HS-27A (cell line): Measurements from ENCODE around the gene SCRT2.
"Not testable (repeated sequence)": the region's sequence is repeated elsewhere in the genome, so short reads cannot be mapped to it uniquely, and the experiment has no call there.

ENCODE experiments used
- DNase-seq: peaks from one replicate; pipeline ENCODE4 v3.0.0-alpha.2; 2012; ENCODE audit warnings: low read depth, missing footprints

Gene SCRT2

DNA sequence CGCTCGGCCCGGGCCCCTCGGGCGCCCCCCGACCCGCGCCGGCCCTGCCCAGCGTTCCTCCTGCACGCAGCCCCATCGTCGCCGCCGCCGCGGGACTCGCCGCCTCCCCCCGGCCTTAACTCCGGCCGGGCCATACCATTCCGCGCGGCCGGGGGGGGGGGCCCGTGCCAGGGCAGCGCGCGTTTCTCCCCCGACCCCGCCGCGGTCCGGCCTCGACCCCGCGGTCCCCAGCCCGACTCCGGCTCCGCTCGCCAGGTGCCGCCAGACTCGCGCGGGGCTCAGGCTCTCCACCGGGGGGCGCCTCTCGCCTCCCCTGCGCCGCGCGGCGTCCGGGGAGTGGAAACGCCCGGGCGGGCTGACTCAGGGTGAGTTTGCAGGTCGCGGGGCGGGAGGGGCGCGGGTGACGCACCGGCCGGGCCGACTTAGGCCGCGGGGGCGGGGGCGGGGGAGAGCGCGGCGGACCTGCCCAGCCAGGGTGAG lies 22.5 kb downstream of the SCRT2 start, which contains the start of gene SRXN1:
Gene SRXN1 (minus strand): TSS at position 91 of the 480 bp plus-strand sequence. CDS start 15 bp downstream, at position 76.
- DNase-seq, result no peak

DNA sequence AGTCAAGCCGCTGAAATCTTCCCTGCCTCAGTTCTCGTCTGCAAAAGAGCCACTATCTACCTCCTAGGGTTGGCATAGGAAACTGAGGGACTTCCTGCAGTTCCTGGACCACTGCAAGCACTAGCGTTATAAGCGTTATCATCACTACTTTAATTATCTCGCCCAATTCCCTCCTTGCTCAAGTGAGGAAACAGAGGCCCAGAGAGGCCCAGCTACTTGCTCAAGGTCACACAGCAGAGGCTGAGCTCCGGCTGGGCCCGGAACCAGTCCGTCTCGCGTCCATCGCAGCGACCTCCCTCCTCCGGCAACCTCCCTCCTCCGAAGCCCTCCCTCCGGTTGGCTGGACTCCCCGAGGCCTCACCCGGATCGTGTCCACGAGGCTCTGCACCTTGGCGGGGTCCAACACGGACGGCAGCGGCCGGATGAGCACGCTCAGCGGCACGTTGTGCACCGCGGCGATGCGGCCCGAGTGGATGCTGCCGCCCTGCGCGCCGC lies 22.9 kb downstream of the SCRT2 start:
- no peak for DNase-seq

DNA sequence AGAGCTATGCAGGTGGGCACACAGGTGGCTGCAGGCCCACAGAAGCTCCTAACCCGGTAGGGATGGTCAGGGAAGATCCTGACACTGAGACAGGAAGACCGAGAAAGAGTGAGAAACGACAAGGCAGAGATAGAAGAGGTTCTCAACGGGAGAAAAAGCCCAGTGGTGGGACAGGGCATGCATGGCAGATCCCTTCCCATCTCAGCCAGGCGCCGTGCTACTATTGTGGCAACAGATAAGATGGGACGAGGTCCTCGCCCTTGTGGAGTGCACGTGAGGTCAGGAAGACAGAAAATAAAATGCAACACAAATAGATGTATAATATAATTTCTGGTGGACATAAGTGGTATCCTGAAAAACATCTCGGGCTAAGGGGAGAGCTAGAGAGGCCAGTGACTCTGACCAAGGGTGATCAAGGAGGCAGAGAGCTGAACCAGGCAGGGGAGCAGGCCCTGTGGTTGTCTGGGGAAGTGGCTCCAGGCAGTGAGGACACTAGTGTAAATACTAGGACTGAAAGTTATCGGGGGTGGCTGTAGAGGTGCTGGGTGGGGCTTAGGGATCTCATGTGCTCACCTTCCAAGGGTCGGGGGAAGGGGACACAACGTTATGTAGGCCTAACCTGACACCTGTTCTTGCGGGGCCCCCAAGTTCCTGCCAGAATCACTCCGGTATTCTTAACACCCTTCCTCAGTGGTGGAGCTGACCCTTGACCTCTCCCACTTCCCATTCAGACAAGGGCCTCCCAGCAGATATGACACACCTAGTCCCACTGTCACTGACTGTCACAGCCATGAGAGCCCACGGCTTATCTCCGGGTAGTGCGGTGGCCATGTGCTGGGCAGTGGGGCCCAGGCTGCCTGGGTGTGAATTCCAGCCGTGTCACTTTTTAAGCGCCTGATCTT lies 23.6 kb downstream of the SCRT2 start:
- DNase-seq, result no peak

DNA sequence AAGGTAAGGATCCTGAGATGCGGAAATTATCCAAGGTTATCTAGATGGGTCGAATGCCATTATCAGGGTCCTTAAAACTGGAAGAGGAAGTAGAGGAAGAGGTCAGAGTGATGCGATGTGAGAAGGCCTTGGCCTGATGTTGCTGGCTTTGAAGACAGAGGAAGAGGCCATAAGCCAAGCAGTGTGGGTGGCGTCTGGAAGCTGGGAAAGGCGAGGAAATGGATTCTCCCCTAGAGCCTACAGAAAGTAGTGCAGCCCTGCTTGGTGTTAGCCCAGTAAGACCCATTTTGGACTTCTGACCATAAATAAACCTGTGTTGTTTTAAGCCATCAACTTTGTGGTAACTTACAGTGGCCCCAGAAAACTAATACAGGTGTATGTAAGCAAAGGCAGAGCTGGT lies 24.6 kb downstream of the SCRT2 start:
- DNase-seq, result no peak

DNA sequence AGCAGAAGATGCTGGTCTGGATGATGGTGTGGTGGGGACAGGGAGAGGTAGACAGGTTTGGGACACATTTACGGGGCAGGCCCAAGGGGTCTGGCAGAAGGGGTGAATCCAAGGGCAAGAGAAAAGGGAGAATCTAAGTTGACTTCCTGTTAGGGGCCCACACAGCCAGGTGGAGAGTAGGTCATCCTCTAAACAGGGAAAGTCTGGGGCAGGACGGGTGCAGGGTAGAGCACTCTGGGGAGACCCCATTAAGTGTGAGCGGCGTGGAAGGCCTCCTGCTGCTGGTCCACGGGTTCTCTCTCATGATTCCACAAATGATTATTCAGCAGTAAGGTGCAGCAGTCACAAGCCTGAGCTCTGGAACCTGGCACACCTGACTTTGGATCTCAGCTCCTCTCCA lies 25.3 kb downstream of the SCRT2 start:
- no peak for DNase-seq

DNA sequence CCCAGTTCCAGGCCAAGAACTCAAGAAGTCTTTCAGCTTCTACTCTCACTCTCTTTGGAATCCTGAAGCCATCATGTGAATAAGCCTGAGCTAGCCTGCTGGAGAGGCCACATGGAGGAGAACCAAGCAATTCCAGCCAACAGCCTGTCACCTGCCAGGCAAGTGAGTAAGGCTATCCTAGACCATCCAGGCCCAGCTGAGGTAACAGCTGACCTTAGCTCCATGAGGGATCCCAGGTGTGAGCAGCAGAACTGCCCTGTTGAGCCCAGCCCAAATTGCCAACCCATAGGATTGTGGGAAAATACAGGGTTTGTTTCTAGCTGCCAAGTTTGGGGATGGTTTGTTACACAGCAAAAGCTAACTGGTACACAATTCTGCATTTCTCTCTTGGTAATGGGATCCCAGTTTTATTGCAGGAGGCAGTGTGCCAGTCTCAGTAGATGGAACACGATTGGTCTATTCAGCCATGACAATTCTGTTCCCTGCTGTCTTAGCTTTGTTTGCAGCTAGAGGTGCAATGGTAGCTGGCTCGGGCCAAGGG lies 28.1 kb downstream of the SCRT2 start:
- no peak for DNase-seq

DNA sequence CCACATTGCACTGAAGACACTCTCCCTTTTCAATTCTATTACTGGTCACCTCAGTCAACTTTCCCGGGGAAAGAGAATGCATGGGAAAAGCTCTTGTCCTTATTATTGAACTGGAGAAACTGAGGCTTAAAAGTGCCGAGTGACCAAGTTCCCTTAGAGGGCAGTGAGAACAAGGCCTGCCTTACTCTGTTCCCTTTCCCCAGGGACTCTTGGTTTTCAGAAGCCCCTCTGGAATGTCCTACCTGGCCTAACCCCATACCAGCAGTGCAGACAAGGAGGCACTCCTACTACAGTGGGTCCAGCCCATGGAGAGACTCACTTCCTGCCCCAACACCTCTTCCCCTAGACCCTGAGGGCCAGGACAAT lies 28.8 kb downstream of the SCRT2 start:
- no peak for DNase-seq

DNA sequence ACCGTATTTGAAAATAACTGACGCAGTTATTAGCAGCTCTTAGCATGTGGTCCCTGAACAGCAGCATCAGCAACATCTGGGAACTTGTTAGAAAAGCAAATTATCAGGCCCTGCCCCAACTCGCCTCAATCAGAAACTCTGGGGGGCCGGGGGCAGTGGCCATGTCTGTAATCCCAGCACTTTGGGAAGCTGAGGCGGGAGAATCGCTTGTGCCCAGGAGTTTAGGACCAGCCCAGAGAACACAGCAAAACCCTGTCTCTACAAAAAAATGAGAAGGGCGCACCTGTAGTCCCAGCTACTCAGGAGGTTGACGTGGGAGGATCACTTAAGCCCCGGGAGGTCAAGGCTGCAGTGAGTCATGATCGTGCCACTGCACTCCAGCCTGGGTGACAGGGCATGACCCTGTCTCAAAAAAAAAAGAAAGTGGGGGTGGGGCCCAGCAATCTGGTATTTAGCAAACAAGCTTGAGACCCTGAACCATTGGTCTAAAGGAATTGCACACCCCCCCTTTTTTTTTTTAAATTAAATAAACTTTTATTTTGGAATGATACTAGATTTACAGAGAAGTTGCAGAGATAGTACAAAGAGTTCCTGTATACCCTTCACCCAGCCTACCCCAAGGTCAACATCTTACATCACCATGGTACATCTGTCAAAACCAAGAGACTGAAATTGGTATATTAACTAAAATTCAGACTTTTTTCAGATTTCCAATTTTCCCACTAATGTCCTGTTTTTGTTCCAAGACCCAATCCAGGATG lies 29.3 kb downstream of the SCRT2 start:
- DNase-seq, result no peak

DNA sequence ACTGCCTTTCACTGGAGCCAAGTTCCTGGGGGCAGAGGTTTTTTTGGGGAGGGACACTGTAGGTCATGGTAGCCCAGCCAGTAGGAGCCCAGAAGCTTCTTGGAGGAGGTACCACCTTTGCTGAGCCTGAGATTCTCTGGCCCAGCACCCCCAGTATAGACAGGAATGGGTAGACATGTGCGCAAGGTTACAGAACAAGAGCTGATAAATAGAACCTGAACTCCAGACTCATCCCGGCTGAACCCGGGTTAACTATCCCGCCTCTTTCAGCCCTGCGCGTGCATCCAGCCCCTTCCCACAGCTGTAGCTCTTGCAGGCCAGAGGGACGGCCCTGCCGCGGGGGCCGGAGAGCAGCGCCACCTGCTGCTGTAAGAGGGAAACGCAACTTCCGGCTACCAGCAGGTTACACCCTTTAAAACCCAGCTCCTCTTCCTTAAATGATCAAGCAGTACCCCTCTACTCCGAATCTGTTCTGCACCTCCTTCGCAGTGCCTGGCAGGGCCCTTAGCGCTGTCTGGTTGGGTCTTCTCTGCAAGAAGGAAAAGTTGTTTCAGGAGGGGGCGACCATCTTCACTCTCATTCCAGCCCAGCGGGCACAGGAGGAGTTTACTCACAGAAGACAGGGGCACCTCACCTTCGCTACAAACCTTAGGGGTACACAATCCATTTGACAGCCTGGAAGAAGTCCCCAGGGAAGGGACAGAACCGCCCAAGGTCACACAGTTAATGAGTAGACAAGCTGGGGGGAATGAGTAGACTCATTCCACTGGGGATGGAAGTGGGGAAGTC lies 30.1 kb downstream of the SCRT2 start:
- DNase-seq, result no peak

DNA sequence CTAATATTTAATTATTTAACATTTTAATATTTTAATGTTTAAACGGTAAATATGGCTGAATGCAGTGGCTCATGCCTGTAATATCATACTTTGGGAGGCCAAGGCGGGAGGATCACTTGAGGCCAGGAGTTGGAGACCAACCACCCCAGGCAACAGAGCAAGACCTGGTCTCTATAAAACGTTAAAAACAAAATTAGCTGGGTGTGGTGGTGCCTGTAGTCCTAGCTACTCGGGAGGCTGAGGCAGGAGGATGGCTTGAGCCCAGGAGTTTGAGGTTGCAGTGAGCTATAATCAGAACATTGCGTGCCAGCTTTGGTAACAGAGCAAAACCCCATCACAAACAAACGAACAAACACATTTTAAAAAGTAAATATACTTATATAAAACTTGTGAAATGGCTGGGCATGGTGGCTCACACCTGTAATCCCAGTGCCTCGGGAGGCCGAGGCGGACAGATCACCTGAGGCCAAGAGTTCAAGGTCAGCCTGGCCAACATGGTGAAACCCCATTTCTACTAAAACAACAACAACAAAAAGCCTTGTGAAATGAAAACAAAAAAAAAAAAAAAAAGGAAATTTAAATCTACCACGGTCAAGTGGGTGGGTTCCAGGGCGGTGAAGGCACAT lies 30.8 kb downstream of the SCRT2 start:
- no peak for DNase-seq

DNA sequence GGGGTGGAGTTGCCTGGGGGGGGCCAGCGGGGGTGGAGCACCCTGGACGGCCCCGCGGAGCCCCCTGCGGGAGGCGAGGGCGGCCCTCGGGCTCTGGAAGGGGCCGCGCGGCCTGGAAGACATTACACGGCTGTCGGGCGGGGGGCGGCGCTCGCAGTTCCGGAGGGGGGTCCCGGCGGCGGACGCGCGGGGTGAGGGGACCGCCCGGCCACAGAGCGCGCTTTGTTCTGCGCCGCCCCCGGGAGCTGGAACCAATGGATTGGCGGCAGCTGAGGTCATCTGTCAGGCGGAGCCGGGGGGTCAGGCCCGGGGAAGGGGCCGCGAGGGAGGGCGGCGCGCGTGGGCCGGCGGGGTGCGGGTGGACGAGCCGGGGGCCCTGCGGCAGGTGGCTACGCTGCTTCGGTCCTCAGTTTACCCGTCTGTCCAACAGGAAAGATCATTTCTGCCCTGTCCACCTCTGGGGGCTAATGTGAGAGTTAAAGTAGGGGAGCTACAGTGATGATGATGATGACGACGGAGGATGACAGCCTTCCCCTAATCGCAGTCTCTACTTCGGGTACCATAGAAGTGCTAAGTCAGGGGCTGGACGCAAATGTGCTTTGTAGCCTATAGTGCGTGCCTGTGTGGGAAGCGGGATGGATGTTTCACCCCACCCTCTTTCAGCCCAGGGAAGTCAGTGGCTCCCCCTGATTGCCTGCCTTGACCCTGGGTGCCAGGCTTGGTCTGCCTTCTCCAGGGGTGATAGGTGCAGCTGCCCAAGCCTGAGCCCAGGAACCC lies 33.0 kb downstream of the SCRT2 start:
- no peak for DNase-seq

DNA sequence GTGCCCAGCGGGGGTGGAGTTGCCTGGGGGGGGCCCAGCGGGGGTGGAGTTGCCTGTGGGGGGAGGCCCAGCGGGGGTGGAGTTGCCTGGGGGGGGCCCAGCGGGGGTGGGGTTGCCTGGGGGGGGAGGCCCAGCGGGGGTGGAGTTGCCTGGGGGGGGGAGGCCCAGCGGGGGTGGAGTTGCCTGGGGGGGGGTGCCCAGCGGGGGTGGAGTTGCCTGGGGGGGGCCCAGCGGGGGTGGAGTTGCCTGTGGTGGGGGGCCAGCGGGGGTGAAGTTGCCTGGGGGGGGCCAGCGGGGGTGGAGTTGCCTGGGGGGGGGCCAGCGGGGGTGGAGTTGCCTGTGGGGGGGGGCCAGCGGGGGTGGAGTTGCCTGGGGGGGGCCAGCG lies 33.6 kb downstream of the SCRT2 start:
- not testable (repeated sequence) for DNase-seq

DNA sequence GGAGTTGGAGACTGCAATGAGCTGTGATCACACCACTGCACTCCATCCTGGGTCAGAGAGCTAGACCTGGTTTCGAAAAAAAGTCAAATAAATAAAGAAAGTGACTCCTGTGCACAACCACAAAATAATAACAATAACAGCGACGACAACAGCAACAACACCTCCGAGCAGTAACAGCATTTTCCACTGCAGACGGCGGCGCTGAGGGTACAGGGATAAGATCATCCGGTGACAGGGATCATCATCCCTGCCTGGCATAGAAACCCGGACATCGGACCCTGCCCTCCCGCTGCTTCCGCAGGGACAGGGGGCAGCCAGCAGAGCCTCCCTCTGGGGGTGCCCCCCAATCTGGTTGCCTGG lies 34.1 kb downstream of the SCRT2 start:
- no peak for DNase-seq

DNA sequence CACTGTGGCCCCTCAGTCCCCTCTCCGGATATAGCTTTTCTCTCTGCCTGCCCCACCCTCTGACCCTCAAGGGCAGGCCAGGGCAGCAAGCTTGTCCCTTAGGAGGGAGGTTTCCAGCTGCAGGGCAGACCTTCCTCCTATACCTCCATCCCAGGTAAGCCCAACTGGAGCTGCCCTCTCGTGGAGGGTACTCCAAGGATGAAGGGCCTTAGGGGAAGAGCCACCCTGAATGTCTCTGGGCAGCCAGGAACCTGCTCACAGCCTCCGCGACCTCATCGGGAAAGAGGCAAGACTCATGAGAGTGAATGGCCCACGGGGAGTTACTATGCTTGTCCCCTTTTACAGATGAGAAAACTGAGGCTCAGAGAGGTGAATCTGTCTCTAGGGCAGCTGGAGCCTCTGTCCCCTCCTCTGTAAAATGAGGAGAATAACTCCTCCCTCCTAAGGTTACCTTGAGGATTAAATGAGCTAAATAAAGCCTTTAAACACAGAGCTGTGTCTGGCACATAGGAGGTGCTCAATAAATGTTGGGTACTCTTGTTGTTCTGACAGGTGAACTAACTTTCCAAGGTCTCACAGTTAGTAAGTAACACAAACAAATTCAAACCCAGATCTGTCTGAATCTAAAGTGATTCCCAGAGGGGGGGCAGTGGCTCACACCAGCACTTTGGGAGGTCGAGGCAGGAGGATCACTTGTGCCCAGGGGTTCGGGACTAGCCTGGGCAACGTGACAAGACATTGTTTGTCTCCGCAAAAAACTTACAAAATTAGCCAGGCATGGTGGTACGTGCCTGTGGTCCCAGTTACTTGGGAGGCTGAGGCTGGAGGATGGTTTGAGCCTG lies 34.7 kb downstream of the SCRT2 start:
- no peak for DNase-seq

DNA sequence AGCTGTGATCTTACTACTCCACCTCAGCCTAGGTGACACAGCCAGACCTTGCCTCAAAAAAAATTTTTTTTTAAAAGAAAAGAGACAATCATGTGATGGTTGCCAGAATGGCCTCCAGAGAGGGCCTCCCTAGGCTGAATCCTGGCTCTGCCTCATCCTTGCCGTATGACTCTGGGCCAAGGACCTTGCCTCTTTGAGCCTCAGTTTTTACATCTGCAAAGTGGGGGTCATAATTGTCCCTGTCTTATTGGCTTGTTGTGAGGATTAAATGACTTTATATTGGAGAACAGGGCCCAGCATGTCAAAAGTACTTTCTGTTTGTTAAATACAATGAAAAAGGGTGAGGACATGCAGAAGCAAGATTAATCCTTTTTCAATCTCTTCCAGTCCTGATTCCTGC lies 37.0 kb downstream of the SCRT2 start:
- DNase-seq, result no peak

DNA sequence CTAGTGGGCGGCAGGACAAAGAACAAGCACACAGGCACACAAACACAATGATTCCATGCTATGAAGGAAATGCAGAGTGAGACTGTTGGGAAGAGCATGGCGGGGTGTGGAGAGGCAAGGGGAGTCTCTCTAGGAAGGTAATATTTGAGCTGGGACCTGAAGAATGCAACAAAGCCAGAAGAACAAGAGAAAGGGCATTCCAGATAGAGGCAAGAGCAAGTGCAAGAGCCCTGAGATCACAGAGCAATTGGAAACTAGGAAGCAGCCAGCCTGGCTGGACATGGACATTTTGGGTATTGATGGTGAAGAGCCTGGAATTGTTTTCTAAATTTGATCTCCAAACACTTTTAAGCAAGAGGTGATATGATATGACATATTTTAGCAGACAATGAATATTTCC lies 38.0 kb downstream of the SCRT2 start:
- DNase-seq, result no peak

DNA sequence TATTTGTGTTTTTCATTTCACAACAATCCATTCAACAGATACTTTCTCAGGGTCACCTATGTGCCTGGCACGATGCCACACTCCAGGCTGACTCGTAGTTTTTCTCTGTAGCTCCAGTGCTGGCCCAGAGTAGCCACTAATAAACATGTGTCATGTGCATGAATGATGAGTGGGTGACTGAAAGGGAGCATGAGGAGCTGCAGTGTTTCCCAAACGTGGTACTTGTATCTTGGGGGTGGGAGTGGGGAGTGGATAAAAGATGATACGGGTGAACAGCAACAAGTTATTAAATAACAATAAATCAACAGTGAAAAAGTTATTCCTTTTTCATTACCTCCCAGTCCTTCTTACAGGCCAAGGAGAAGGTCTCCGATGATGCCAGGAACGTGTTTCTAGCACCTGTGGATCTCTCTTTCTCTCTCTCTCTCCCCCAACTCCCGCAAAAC lies 39.7 kb downstream of the SCRT2 start:
- no peak for DNase-seq

DNA sequence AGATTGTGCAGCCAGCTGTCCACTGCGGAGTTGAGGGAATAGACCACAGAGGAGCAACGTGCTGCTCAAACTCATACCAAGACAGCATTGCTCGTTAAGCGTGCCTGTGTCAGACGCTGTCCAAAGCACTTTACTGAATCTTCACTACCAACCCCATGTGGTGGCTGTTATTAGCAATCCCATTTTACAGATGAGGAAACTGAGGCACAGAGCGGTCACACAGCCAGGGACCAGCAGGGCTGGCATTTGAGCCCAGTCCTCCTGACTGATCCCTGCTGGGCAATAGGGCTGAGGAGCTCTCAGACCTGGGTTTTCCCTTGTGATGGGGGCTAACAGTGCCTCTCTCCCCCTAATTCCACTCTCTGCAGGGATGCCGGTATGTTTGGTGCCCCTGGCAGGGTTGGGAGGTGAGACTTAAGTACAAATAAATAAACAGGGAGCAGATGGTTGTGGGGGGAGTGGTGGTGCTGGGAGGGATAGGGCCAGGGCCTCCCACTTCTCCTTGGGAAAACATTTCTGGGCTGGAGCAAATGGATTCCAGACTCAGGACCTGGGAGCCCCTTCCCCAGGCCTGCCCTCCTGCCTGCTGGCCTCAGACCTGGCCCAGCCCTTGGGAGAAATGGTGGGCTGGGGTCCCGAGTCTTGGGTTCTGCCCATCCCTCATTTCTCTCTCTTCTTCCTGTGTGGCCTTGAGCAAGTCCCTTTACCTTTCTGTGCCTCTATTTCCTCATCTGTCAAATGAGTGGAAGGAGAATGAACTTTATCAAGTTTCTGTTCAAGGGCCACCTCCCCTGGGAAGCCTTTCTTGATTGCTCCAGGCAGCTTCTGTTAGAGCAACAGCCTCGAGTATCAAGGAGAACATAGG lies 40.3 kb downstream of the SCRT2 start:
- no peak for DNase-seq
